CD4-positive, alpha-beta memory T cell (primary cell): ENCODE results near the gene JAKMIP2. TPM values are rescaled to one million over a fixed set of nuclear protein-coding genes. Genes with fewer than 3 reads are reported as not detected.
A peak's percentile ranks its signal among the peaks of the same experiment; 100 is the strongest.
"Not testable (repeated sequence)": the region's sequence is repeated elsewhere in the genome, so short reads cannot be mapped to it uniquely, and the experiment has no call there.

Experiments used
- CTCF ChIA-PET: fragments of 350-600 bp; sonication (Branson Sonifier 250); formaldehyde crosslinking; loops from one replicate; lab custom pipeline; 2021; ENCODE audit warnings: inconsistent platforms; ENCODE audit not compliant: partially characterized antibody; lab: Charles Lee
- POLR2A ChIA-PET: fragments of 350-600 bp; sonication (Branson Sonifier 250); formaldehyde crosslinking; loops from one replicate; lab custom pipeline; 2021; ENCODE audit not compliant: partially characterized antibody; lab: Charles Lee
- DNase-seq, 5 donors: peaks; one replicate each; pipeline versions ENCODE4 v3.0.0 to v3.0.0-alpha.2; 2020 to 2022; ENCODE audit warnings: mixed read lengths in 1 of 5
- H3K27ac ChIP-seq: one replicate; pipeline ENCODE4 v1.7.0; 2013; ENCODE audit warnings: low read depth, low read length
- H3K27me3 ChIP-seq: 2 replicates; pipeline ENCODE4 v1.7.0; 2013; ENCODE audit warnings: mild to moderate bottlenecking, low read length, moderate library complexity; ENCODE audit not compliant: insufficient read depth
- H3K36me3 ChIP-seq: 2 replicates; pipeline ENCODE4 v1.7.0; 2013; ENCODE audit warnings: mild to moderate bottlenecking, low read length, moderate library complexity; ENCODE audit not compliant: insufficient read depth
- H3K4me1 ChIP-seq: 2 replicates; pipeline ENCODE4 v1.7.0; 2013; ENCODE audit warnings: mild to moderate bottlenecking, low read length, moderate library complexity; ENCODE audit not compliant: insufficient read depth
- H3K4me3 ChIP-seq, 2 donors: one replicate each; pipeline ENCODE4 v1.7.0; 2013; ENCODE audit warnings: low read length in 2 of 2, mild to moderate bottlenecking in 1 of 2
- H3K9me3 ChIP-seq, 2 donors: one replicate each; pipeline ENCODE4 v1.7.0; 2013; ENCODE audit warnings: low read length in 2 of 2, control low read depth in 1 of 2; ENCODE audit not compliant: control insufficient read depth in 1 of 2
- H3K27ac Mint-ChIP-seq, 7 donors: one replicate each; pipeline ENCODE4 v1.8.0; 2020 to 2021; ENCODE audit warnings: mixed read lengths in 7 of 7, mild to moderate bottlenecking in 6 of 7, inconsistent platforms in 3 of 7, moderate library complexity in 3 of 7
- H3K27me3 Mint-ChIP-seq, 2 donors: one replicate each; pipeline ENCODE4 v1.8.0; 2020 to 2021; ENCODE audit warnings: mixed read lengths in 2 of 2
- H3K36me3 Mint-ChIP-seq, 2 donors: one replicate each; pipeline ENCODE4 v1.8.0; 2020 to 2021; ENCODE audit warnings: mixed read lengths in 2 of 2, inconsistent platforms in 1 of 2, mild to moderate bottlenecking in 1 of 2
- H3K4me1 Mint-ChIP-seq, 4 donors: one replicate each; pipeline ENCODE4 v1.8.0; 2020 to 2021; ENCODE audit warnings: mixed read lengths in 4 of 4, mild to moderate bottlenecking in 1 of 4
- H3K4me3 Mint-ChIP-seq, 8 donors: one replicate each; pipeline ENCODE4 v1.8.0; 2020 to 2021; ENCODE audit warnings: mixed read lengths in 8 of 8, mild to moderate bottlenecking in 7 of 8, moderate library complexity in 6 of 8, inconsistent platforms in 3 of 8
- H3K9me3 Mint-ChIP-seq, 8 donors: one replicate each; pipeline ENCODE4 v1.8.0; 2020 to 2021; ENCODE audit warnings: mixed read lengths in 8 of 8, mild to moderate bottlenecking in 5 of 8, inconsistent platforms in 3 of 8, moderate library complexity in 1 of 8
- intact Hi-C: fragments of 100-400 bp; cut with micrococcal nuclease; formaldehyde crosslinking; loops from one replicate; pipeline ENCODE4 v1.15.1; 2023
- polyA plus RNA-seq, 2 donors: library from polyadenylated mRNA; unstranded; fragments of 300-500 nt; fragmentation: Illumina TruSeq; gene quantifications; one replicate each; pipeline ENCODE4 v1.2.3, GENCODE V29; 2021
- total RNA-seq, 2 experiments: library from RNA; stranded (reverse); gene quantifications; one replicate each; pipeline ENCODE4 v1.2.3, GENCODE V29; 2021

The JAKMIP2 gene
- total and polyA plus RNA-seq, 4 experiments from 2014 or later, result 0.32 to 1.7 (median 1.0) TPM

- Mint-ChIP-seq H3K4me1 (no peaks in the 10 kb centered on the region), H3K4me3 (no peak overlapping the region), H3K27ac (no peak overlapping the region), H3K27me3 (no peaks in the 10 kb centered on the region), H3K9me3 (peaks cover 0 to 2% (median 0%) of the 10 kb centered on the region in 8 donors), H3K36me3 (peaks cover 0 to 2% of the 10 kb centered on the region in 2 donors)
- Histone ChIP-seq H3K9me3 (no peaks in the 10 kb centered on the region), H3K27me3 (no peaks in the 10 kb centered on the region), H3K36me3 (no peaks in the 10 kb centered on the region), H3K4me3 (no peak overlapping the region), H3K4me1 (no peaks in the 10 kb centered on the region), H3K27ac (no peak overlapping the region)
- ChIA-PET POLR2A (no interaction called here), CTCF (no interaction called here)
- no peak for DNase-seq
- intact Hi-C loops, result no loop called here
Measured at GRCh38 chr5:147642666-147643065, 139.9 kb downstream of the JAKMIP2 start.

- no peak for DNase-seq
- H3K4me3 Mint-ChIP-seq, result no peak overlapping the region
- no peak overlapping the region for H3K4me3 ChIP-seq
- no peak overlapping the region for H3K27ac ChIP-seq
- H3K4me1 ChIP-seq, result no peaks in the 10 kb centered on the region
- POLR2A ChIA-PET, result no interaction called here
- no peak overlapping the region for H3K27ac Mint-ChIP-seq
- H3K36me3 ChIP-seq, result no peaks in the 10 kb centered on the region
- H3K9me3 Mint-ChIP-seq, result peaks cover 0 to 2% (median 0%) of the 10 kb centered on the region in 8 donors
- intact Hi-C loops, result no loop called here
- no peaks in the 10 kb centered on the region for H3K4me1 Mint-ChIP-seq
- peaks cover 0 to 2% of the 10 kb centered on the region in 2 donors for H3K36me3 Mint-ChIP-seq
- CTCF ChIA-PET, result no interaction called here
- H3K27me3 ChIP-seq, result no peaks in the 10 kb centered on the region
- H3K27me3 Mint-ChIP-seq, result no peaks in the 10 kb centered on the region
- no peaks in the 10 kb centered on the region for H3K9me3 ChIP-seq
Measured at GRCh38 chr5:147639321-147639720, 143.2 kb downstream of the JAKMIP2 start.

GRCh38 chr5:147636729-147636984 lies 145.9 kb downstream of the JAKMIP2 start:
- Mint-ChIP-seq H3K4me3 (peak overlapping the region in 1 of 8 donors; percentile 16), H3K27ac (no peak overlapping the region), H3K4me1 (no peaks in the 10 kb centered on the region), H3K36me3 (no peaks in the 10 kb centered on the region), H3K9me3 (no peaks in the 10 kb centered on the region), H3K27me3 (no peaks in the 10 kb centered on the region)
- Histone ChIP-seq H3K9me3 (no peaks in the 10 kb centered on the region), H3K36me3 (no peaks in the 10 kb centered on the region), H3K4me1 (no peaks in the 10 kb centered on the region), H3K27ac (no peak overlapping the region), H3K27me3 (no peaks in the 10 kb centered on the region), H3K4me3 (no peak overlapping the region)
- CTCF ChIA-PET, result no interaction called here
- no peak for DNase-seq
- POLR2A ChIA-PET, result no interaction called here
- intact Hi-C loops, result no loop called here

DNA sequence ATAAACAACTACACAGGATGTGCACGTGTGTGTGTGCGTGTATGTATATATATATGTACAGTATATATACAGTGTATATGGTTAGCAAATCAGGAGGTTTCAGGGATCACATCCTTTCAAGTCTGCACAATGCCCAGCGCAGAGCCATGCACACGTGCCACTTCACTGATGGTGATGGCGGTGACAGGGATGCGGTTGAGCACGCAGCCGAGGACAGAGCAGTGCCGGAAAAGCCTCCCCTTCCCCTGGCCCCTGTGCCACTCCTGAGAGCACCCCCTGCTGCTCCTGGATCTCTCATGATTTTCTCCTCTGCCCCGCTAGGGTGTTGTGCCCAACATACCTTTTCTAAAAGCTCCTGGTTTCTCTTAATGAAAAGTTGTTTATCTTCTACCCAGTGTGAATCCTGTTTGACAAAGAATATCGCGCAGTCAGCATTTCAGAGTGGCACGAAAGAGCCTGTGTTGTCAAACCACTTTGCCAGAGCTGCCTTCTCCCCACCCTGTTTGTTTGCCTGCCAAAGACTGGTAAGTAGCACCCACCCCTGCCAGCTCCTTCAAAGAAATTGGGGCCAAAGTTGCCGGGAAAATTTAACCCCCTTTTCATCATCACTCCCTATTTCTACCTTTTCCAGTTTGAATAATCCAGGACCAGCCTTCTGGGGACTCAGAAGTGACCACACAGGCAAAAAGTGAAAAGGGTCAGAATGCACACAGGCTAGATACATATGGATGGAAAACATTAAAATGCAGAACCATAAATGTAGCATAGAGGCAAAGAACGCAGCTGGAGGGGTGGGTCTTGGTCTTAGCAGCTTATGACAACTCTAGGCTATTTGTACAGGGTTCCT lies 146.4 kb downstream of the JAKMIP2 start:
- no peak overlapping the region for H3K27ac ChIP-seq
- CTCF ChIA-PET, result no interaction called here
- no peak for DNase-seq
- H3K4me3 Mint-ChIP-seq, result peak overlapping the region in 1 of 8 donors; percentile 16
- no peaks in the 10 kb centered on the region for H3K36me3 ChIP-seq
- POLR2A ChIA-PET, result no interaction called here
- intact Hi-C loops, result no loop called here
- H3K4me1 ChIP-seq, result no peaks in the 10 kb centered on the region
- no peaks in the 10 kb centered on the region for H3K27me3 Mint-ChIP-seq
- H3K27ac Mint-ChIP-seq, result peak overlapping the region in 1 of 7 donors; percentile 71
- H3K9me3 ChIP-seq, result no peaks in the 10 kb centered on the region
- no peaks in the 10 kb centered on the region for H3K27me3 ChIP-seq
- no peaks in the 10 kb centered on the region for H3K36me3 Mint-ChIP-seq
- H3K9me3 Mint-ChIP-seq, result no peaks in the 10 kb centered on the region
- no peak overlapping the region for H3K4me3 ChIP-seq
- H3K4me1 Mint-ChIP-seq, result no peaks in the 10 kb centered on the region

GRCh38 chr5:147635439-147635838 lies 147.1 kb downstream of the JAKMIP2 start:
- intact Hi-C loops, H3K4me1 Mint-ChIP-seq, H3K4me3 ChIP-seq, H3K36me3 ChIP-seq, H3K27ac ChIP-seq, H3K4me1 ChIP-seq, H3K36me3 Mint-ChIP-seq, CTCF ChIA-PET, POLR2A ChIA-PET, H3K27me3 ChIP-seq, H3K9me3 Mint-ChIP-seq, H3K27me3 Mint-ChIP-seq, DNase-seq, H3K4me3 Mint-ChIP-seq, H3K9me3 ChIP-seq, H3K27ac Mint-ChIP-seq: not testable (repeated sequence)

DNA sequence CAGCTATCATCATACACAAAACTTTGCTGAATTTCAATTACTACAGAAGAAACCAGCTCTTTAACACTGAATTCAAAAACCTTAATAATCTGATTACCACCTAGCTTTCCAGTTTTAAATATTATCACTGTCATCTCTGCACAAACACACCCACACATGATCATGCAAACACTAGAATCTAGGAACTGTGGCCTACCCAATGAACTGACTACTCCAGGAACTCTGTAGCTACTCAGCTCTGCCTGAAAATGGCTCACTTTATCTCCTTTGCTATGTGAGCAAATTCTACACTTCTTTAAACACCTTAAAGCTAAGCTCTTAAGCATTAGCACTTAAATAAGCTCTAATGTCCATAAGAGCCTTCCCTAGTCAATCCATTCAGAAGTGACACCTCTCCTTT lies 149.4 kb downstream of the JAKMIP2 start:
- no peak for DNase-seq
- no peaks in the 10 kb centered on the region for H3K27me3 Mint-ChIP-seq
- H3K9me3 ChIP-seq, result no peaks in the 10 kb centered on the region
- H3K36me3 Mint-ChIP-seq, result no peaks in the 10 kb centered on the region
- H3K27me3 ChIP-seq, result no peaks in the 10 kb centered on the region
- ChIA-PET POLR2A (no interaction called here), CTCF (interaction anchor here (1.2 to 2.4 kb wide), 3 partner anchors 9 to 190 kb away, joined by 3 to 8 read pairs (median 4); no protein-coding TSS in a partner anchor)
- H3K27ac ChIP-seq, result no peak overlapping the region
- H3K4me1 ChIP-seq, result no peaks in the 10 kb centered on the region
- no peaks in the 10 kb centered on the region for H3K9me3 Mint-ChIP-seq
- H3K4me1 Mint-ChIP-seq, result peaks cover 0 to under 1% (median 0%) of the 10 kb centered on the region in 4 donors
- no peak overlapping the region for H3K4me3 ChIP-seq
- no peaks in the 10 kb centered on the region for H3K36me3 ChIP-seq
- peak overlapping the region in 1 of 7 donors; percentile 13 for H3K27ac Mint-ChIP-seq
- no peak overlapping the region for H3K4me3 Mint-ChIP-seq
- intact Hi-C loops, result no loop called here

DNA sequence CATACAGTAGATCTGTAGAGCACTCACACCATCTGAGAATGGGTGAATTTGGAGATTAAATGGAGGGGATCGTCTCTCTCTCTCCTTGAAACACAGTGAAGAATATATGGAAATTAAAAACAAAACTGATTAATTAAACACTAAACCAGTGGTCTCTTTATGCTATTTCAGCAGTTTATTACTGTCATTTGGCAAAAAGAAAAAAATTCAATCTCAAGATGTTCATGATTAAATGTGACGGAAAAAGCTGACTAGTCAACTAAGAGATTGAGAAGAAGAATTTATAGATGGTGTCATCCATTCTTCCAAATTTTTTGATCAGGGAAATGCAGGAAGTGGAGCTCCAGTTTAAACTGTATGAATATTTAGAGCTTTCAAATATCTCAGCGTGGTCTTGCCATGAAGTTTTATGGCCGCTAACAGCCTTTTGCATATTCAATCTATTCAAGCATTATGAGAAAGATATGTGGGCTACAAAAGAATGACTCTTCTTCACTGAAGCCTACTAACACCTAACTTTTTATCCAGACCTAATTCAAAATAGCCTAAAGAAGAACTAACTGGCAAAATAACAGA lies 151.0 kb downstream of the JAKMIP2 start:
- H3K27ac Mint-ChIP-seq, result no peak overlapping the region
- ChIA-PET CTCF (interaction anchor here (2.4 kb wide), 1 partner anchor 191 kb away, joined by 8 read pairs; no protein-coding TSS in a partner anchor), POLR2A (no interaction called here)
- H3K36me3 Mint-ChIP-seq, result no peaks in the 10 kb centered on the region
- no peak overlapping the region for H3K27ac ChIP-seq
- intact Hi-C loops, result no loop called here
- no peaks in the 10 kb centered on the region for H3K9me3 Mint-ChIP-seq
- H3K36me3 ChIP-seq, result no peaks in the 10 kb centered on the region
- no peaks in the 10 kb centered on the region for H3K27me3 Mint-ChIP-seq
- H3K4me3 Mint-ChIP-seq, result no peak overlapping the region
- H3K4me1 ChIP-seq, result no peaks in the 10 kb centered on the region
- H3K27me3 ChIP-seq, result no peaks in the 10 kb centered on the region
- no peak for DNase-seq
- H3K4me3 ChIP-seq, result no peak overlapping the region
- peaks cover 0 to 1% (median 0%) of the 10 kb centered on the region in 4 donors for H3K4me1 Mint-ChIP-seq
- no peaks in the 10 kb centered on the region for H3K9me3 ChIP-seq
